ENCODE results near the gene SLFN5.
A peak's percentile ranks its signal among the peaks of the same experiment; 100 is the strongest.
"Not testable (repeated sequence)": the region's sequence is repeated elsewhere in the genome, so short reads cannot be mapped to it uniquely, and the experiment has no call there.

The SLFN5 gene

DNA sequence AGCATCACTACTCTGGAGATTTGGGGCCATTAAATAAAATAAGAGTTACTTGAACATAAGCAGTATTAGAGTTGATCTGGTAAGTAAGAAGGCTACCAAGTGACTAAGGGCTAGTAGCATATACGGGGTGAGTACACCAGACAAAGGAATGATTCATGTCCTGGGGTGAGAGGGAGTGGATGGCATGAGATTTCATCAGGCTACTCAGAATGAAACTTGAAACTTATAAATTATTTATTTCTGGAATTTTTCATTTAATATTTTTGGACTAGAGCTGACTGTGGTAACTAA is 2.3 kb downstream of the SLFN5 start:
- in situ Hi-C loops (cut with HindIII; ENCODE audit: low pct_unique_long_range_greater_than_20kb, low sequenced_read_pairs) = no loop called here
- DNase-seq (ENCODE audit: low read depth in 1 of 2, low spot score in 1 of 2) = peak in 1 of 2 experiments; percentile 17
- no peak for TF ChIP-seq JUND (IDR thresholded peaks at IDR 0.05; ENCODE audit: low read depth)

DNA sequence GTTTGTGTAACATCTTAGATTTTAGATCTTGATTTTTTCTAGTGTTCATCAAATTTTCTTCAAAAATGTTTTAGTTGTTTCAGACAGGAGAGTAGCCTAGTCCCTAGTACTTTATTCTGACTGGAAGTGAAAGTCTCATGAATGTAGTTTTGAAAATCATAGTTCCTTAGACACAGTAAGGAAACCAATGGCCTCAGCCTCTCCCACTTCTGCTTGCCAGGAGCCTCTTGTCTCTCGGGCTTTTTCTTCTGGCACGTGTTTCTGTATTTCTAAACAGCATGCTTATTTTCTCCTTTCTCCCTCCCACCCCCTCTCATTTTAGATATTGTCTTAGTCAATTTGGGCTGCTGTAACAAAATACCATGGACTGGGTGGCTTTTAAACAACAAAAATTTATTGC is 9.8 kb downstream of the SLFN5 start:
- no peak for DNase-seq (ENCODE audit: low read depth in 1 of 2, low spot score in 1 of 2)
- in situ Hi-C loops (cut with HindIII; ENCODE audit: low pct_unique_long_range_greater_than_20kb, low sequenced_read_pairs) = no loop called here
- TF ChIP-seq JUND (IDR thresholded peaks at IDR 0.05; ENCODE audit: low read depth) = no peak

DNA sequence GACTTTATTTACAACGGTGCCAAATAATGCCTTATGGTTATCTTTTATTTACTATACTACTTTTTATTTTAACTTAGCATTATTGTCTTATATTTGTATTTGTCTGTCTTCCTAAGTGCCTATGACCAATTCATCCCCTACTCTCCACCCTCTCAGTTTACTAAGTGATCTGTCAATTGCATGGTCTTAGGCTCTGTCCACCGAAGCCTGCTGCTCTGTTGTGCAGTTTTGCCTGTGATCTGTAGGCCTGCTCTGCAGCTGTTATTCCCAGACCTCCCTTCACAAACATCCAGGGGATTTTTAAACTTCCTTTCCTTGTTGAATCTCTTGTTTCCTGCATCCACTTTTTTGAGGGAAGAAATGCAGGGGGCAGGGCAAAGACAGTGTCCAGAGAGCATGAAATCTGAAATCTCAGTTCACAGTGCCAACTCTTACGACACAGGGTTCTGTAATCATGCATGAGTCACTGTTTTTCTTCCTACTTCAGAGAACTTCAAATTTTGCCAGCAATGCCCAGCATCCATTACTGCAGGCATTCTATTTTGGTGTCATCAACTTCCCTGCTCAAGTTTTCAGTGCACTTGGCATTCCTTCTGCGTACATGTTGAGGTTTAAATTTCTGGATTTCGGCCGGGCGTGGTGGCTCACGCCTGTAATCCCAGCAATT is 11.4 kb downstream of the SLFN5 start:
- TF ChIP-seq JUND (IDR thresholded peaks at IDR 0.05; ENCODE audit: low read depth) = peak; percentile 33; the same call in 1 of the 2 replicates
- in situ Hi-C loops (cut with HindIII; ENCODE audit: low pct_unique_long_range_greater_than_20kb, low sequenced_read_pairs) = no loop called here
- peak in 1 of 2 experiments; percentile 26 for DNase-seq (ENCODE audit: low read depth in 1 of 2, low spot score in 1 of 2)

DNA sequence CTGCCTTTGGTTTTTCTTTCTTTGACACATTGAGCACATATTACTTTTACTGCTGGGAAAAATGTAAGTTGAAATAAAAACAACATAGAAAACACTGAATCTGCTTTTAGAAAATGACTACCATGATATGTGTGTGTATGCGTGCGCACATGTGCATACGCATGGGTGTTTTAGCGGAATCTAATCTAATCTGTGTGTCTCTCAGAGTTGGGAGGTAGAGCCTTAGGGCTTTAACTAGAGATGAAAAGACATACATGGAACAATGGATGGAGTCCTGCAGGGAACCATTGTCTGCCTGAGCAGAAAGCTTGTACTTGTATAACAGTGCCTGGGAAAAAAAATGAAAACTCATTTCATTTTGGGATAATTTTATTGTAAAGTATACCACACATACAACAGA is 12.4 kb downstream of the SLFN5 start:
- no peak for TF ChIP-seq JUND (IDR thresholded peaks at IDR 0.05; ENCODE audit: low read depth)
- no peak for DNase-seq (ENCODE audit: low read depth in 1 of 2, low spot score in 1 of 2)
- in situ Hi-C loops (cut with HindIII; ENCODE audit: low pct_unique_long_range_greater_than_20kb, low sequenced_read_pairs) = no loop called here

DNA sequence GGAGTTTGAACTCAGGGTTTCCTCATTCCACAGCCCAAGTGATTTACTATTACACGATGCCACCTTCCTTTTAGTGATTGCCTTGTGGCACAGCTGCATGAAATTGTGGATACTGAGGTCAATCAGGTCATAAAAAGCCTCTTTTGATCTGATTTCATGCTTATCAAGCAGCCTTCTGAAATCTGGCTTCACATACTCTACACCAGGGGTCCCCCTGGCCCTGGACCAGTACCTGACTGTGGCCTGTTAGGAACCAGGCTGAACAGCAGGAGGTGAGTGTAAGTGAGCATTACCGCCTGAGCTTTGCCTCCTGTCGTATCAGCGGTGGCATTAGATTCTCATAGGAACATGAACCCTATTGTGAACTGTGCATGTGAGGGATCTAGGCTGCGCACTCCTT is 13.8 kb downstream of the SLFN5 start:
- no peak for TF ChIP-seq JUND (IDR thresholded peaks at IDR 0.05; ENCODE audit: low read depth)
- in situ Hi-C loops (cut with HindIII; ENCODE audit: low pct_unique_long_range_greater_than_20kb, low sequenced_read_pairs) = no loop called here
- no peak for DNase-seq (ENCODE audit: low read depth in 1 of 2, low spot score in 1 of 2)

DNA sequence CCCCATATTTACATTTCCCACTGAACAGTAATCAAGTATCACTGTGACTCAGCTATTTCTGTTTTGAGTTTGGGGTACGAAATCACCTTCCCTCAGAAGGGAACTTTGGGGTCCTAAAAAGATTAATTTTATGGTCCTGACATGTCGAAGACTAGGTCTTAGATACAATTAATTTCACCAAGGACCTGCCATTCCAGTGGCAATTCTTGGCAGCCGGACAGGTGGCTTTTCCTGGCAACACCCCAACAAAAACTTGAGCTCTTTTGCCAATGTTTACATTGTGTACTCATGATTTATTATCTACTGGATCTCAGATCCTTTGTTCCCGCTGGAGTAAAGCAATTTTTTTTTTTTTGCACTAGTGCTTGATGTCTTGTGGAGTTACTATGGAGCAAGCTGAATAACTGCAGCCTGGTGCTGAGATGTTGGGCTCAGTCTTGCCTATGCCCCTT is 14.4 kb downstream of the SLFN5 start:
- DNase-seq (ENCODE audit: low read depth in 1 of 2, low spot score in 1 of 2) = peak in 1 of 2 experiments; percentile 87
- peak; percentile 69; the same call in 1 of the 2 replicates for TF ChIP-seq JUND (IDR thresholded peaks at IDR 0.05; ENCODE audit: low read depth)
- in situ Hi-C loops (cut with HindIII; ENCODE audit: low pct_unique_long_range_greater_than_20kb, low sequenced_read_pairs) = no loop called here

DNA sequence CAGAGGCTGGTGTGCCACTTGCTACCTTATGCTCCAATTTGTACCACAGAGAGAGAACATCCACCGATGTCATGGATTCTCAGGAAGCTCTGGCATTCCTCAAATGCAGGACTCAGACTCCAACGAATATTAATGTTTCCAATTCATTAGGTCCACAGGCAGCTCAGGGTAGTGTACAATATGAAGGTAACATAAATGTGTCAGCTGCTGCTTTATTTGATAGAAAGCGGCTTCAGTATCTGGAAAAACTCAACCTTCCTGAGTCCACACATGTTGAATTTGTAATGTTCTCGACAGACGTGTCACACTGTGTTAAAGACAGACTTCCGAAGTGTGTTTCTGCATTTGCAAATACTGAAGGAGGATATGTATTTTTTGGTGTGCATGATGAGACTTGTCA is 16.1 kb downstream of the SLFN5 start:
- no peak for TF ChIP-seq JUND (IDR thresholded peaks at IDR 0.05; ENCODE audit: low read depth)
- no peak for DNase-seq (ENCODE audit: low read depth in 1 of 2, low spot score in 1 of 2)
- in situ Hi-C loops (cut with HindIII; ENCODE audit: low pct_unique_long_range_greater_than_20kb, low sequenced_read_pairs) = no loop called here

DNA sequence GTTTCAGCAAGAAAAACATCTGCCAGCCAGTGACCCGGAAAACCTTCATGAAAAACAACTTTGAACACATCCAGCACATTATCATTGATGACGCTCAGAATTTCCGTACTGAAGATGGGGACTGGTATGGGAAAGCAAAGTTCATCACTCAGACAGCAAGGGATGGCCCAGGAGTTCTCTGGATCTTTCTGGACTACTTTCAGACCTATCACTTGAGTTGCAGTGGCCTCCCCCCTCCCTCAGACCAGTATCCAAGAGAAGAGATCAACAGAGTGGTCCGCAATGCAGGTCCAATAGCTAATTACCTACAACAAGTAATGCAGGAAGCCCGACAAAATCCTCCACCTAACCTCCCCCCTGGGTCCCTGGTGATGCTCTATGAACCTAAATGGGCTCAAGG is 22.2 kb downstream of the SLFN5 start:
- TF ChIP-seq JUND (IDR thresholded peaks at IDR 0.05; ENCODE audit: low read depth) = no peak
- no peak for DNase-seq (ENCODE audit: low read depth in 1 of 2, low spot score in 1 of 2)
- in situ Hi-C loops (cut with HindIII; ENCODE audit: low pct_unique_long_range_greater_than_20kb, low sequenced_read_pairs) = no loop called here

DNA sequence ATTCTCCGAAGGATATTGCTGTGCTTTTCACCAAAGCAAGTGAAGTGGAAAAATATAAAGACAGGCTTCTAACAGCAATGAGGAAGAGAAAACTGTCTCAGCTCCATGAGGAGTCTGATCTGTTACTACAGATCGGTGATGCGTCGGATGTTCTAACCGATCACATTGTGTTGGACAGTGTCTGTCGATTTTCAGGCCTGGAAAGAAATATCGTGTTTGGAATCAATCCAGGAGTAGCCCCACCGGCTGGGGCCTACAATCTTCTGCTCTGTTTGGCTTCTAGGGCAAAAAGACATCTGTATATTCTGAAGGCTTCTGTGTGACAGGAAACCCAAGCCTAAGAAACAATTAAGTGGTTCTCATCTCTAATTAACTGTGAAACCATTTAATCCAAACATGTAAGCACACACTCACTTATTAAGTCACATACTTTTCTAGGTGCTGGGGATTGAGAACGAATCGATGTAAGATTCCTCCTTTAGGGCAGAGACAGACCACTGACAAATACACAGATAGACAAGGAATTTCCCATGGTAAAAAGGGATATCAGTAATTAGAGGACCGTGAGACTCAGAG is 22.8 kb downstream of the SLFN5 start:
- TF ChIP-seq JUND (IDR thresholded peaks at IDR 0.05; ENCODE audit: low read depth) = no peak

DNA sequence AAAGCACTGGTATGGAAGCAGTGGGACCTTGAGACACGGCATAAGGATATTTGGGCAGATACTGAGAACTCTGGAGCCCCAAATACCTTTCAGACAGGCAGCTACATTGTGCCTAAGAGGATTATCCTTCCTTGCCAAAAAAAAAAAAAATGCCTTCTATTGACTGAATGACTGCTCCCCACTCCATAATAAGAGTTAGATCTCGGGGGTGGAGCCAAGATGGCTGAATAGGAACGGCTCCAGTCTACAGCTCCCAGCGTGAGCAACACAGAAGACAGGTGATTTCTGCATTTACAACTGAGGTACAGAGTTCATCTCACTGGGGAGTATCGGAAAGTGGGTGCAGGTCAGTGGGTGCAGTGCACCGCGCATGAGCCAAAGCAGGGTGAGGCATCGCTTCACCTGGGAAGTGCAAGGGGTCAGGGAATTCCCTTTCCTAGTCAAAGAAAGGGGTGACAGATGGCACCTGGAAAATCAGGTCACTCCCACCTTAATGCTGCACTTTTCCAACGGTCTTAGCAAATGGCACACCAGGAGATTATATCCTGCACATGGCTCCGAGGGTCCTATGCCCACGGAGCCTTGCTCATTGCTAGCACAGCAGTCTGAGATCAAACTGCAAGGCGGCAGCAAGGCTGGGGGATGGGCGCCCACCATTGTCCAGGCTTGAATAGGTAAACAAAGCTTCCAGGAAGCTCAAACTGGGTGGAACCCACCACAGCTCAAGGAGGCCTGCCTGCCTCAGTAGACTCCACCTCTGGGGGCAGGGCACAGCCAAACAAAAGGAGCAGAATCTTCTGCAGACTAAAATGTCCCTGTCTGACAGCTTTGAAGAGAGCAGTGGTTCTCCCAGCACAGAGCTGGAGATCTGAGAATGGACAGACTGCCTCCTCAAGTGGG is 31.5 kb downstream of the SLFN5 start:
- DNase-seq (ENCODE audit: low read depth in 1 of 2, low spot score in 1 of 2); in situ Hi-C loops (cut with HindIII; ENCODE audit: low pct_unique_long_range_greater_than_20kb, low sequenced_read_pairs): not testable (repeated sequence)

More for the DNA sequence above, 22.8 kb downstream of the SLFN5 start:
- no peak for DNase-seq (ENCODE audit: low read depth in 1 of 2, low spot score in 1 of 2)
- in situ Hi-C loops (cut with HindIII; ENCODE audit: low pct_unique_long_range_greater_than_20kb, low sequenced_read_pairs) = no loop called here

DNA sequence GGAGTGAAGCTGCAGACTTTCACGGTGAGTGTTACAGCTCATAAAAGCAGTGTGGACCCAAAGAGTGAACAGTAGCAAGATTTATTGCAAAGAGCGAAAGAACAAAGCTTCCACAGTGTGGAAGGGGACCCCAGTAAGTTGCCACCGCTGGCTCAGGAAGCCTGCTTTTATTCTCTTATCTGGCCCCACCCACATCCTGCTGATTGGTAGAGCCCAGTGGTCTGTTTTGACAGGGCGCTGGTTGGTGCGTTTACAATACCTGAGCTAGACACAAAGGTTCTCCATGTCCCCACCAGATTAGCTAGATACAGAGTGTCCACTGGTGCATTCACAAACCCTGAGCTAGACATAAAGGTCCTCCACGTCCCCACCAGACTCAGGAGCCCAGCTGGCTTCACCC is 35.6 kb downstream of the SLFN5 start:
- DNase-seq (ENCODE audit: low read depth in 1 of 2, low spot score in 1 of 2); in situ Hi-C loops (cut with HindIII; ENCODE audit: low pct_unique_long_range_greater_than_20kb, low sequenced_read_pairs): not testable (repeated sequence)

DNA sequence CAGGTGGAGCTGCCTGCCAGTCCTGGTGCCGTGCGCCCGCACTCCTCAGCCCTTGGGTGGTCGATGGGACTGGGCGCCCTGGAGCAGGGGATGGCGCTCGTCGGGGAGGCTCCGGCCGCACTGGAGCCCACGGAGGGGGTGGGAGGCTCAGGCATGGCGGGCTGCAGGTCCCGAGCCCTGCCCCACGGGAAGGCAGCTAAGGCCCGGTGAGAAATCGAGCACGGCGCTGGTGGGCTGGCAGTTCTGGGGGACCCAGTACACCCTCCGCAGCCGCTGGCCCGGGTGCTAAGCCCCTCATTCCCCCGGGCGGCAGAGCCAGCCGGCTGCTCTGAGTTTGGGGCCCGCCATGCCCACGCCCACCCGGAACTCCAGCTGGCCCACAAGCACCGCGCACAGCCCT is 36.0 kb downstream of the SLFN5 start:
- DNase-seq (ENCODE audit: low read depth in 1 of 2, low spot score in 1 of 2); in situ Hi-C loops (cut with HindIII; ENCODE audit: low pct_unique_long_range_greater_than_20kb, low sequenced_read_pairs): not testable (repeated sequence)

DNA sequence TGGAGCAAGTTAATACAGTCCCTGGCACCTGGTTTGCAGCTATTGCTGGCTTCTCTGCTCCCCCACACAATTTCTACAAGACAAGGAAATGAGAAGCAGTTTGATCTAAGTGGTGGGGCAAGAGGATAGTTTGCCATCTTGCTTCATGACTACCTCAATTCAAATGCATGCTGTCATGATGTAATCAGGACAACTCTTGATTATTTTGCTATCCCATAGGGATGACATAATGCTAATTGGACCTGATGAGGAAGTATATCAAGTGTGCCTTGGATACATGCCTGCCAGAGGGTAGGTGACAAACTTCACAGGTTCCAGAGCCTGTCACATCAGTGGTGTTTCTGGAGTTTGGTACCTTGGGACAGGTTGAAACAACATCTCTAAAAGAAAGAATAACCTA is 40.9 kb downstream of the SLFN5 start:
- DNase-seq (ENCODE audit: low read depth in 1 of 2, low spot score in 1 of 2) = no peak
- in situ Hi-C loops (cut with HindIII; ENCODE audit: low pct_unique_long_range_greater_than_20kb, low sequenced_read_pairs) = no loop called here
- no peak for TF ChIP-seq JUND (IDR thresholded peaks at IDR 0.05; ENCODE audit: low read depth)
